ENCODE measurements around the gene FBXW4. TPM values are rescaled to one million over a fixed set of nuclear protein-coding genes. Genes with fewer than 3 reads are reported as not detected.
"Not testable (repeated sequence)": the region's sequence is repeated elsewhere in the genome, so short reads cannot be mapped to it uniquely, and the experiment has no call there.

The FBXW4 gene
- total RNA-seq, 6 donors from 2014 or later = 75.2 to 223 (median 88.5) TPM

GRCh38 chr10:101597091-101597900, 97.7 kb downstream of the FBXW4 start:
- Histone ChIP-seq H3K27me3 (no peaks in the 10 kb centered on the region), H3K4me1 (peaks cover 0 to 4% (median 0%) of the 10 kb centered on the region in 4 donors), H3K4me3 (no peak overlapping the region), H3K9me3 (no peaks in the 10 kb centered on the region), H3K36me3 (peaks cover 0 to 3% (median 0%) of the 10 kb centered on the region in 4 donors), H3K27ac (no peak overlapping the region)
- TF ChIP-seq POLR2AphosphoS5 (IDR thresholded peaks at IDR 0.05) (no peak), CTCF (IDR thresholded peaks at IDR 0.05) (no peak), POLR2A (IDR thresholded peaks at IDR 0.05) (no peak), EP300 (IDR thresholded peaks at IDR 0.05) (no peak)
- DNase-seq = no peak
- no peak for ATAC-seq (ENCODE audit: low FRiP score in 2 of 2)
- WGBS, 2 donors = 79 to 83% methylated on average over 14 of the region's 14 CpGs

GRCh38 chr10:101595591-101596433, 99.2 kb downstream of the FBXW4 start:
- Histone ChIP-seq H3K9me3 (no peaks in the 10 kb centered on the region), H3K36me3 (peaks cover 0 to 3% (median 0%) of the 10 kb centered on the region in 4 donors), H3K4me1 (peaks cover 0 to 4% (median 0%) of the 10 kb centered on the region in 4 donors), H3K4me3 (no peak overlapping the region), H3K27ac (no peak overlapping the region), H3K27me3 (no peaks in the 10 kb centered on the region)
- no peak for DNase-seq
- ATAC-seq (ENCODE audit: low FRiP score in 2 of 2) = no peak
- 82 to 88% methylated on average over 13 of the region's 13 CpGs for WGBS, 2 donors
- TF ChIP-seq POLR2AphosphoS5 (IDR thresholded peaks at IDR 0.05) = no peak
- TF ChIP-seq EP300 (IDR thresholded peaks at IDR 0.05) = no peak
- TF ChIP-seq CTCF (IDR thresholded peaks at IDR 0.05) = no peak
- no peak for TF ChIP-seq POLR2A (IDR thresholded peaks at IDR 0.05)

- not testable (repeated sequence) for H3K4me3 ChIP-seq, DNase-seq, H3K27ac ChIP-seq, H3K27me3 ChIP-seq, H3K36me3 ChIP-seq, H3K9me3 ChIP-seq
- H3K4me1 ChIP-seq = peaks cover 5 to 15% (median 7%) of the 10 kb centered on the region in 4 donors
- 66 to 82% methylated on average over 2 of the region's 2 CpGs for WGBS, 2 donors
- peak in 1 of 2 donors; percentile 61 for ATAC-seq (ENCODE audit: low FRiP score in 2 of 2)
These were observed 101.6 kb downstream of the FBXW4 start for GRCh38 chr10:101593331-101593730.

GRCh38 chr10:101588879-101589278, 106.1 kb downstream of the FBXW4 start:
- no peak for DNase-seq
- peak overlapping the region in 3 of 4 donors; percentile 70 to 94 (median 92) for H3K4me3 ChIP-seq
- ATAC-seq (ENCODE audit: low FRiP score in 2 of 2) = no peak

More at GRCh38 chr10:101588879-101589278, 106.1 kb downstream of the FBXW4 start:
- H3K36me3 ChIP-seq = peaks cover 0 to 10% (median 4%) of the 10 kb centered on the region in 4 donors
- H3K27me3 ChIP-seq = no peaks in the 10 kb centered on the region
- TF ChIP-seq CTCF (IDR thresholded peaks at IDR 0.05) (no peak), EP300 (IDR thresholded peaks at IDR 0.05) (no peak)
- H3K27ac ChIP-seq = no peak overlapping the region
- H3K9me3 ChIP-seq = no peaks in the 10 kb centered on the region
- 77 to 83% methylated on average over 5 of the region's 5 CpGs for WGBS, 2 donors
- peaks cover 12 to 34% (median 20%) of the 10 kb centered on the region in 4 donors for H3K4me1 ChIP-seq

Data from upper lobe of left lung (tissue), 6 donors.